SH-SY5Y (cell line): ENCODE measurements around the gene ZBTB46.

Experiments used
- GATA2 ChIP-seq: IDR thresholded peaks from 2 replicates; pipeline ENCODE4 v1.6.1; 2011; ENCODE audit warnings: mild to moderate bottlenecking, low read depth, low read length
- GATA3 ChIP-seq: IDR thresholded peaks from 2 replicates; pipeline ENCODE4 v1.6.1; 2011; ENCODE audit warnings: low read depth, mild to moderate bottlenecking, low read length, moderate library complexity

ZBTB46 gene

DNA sequence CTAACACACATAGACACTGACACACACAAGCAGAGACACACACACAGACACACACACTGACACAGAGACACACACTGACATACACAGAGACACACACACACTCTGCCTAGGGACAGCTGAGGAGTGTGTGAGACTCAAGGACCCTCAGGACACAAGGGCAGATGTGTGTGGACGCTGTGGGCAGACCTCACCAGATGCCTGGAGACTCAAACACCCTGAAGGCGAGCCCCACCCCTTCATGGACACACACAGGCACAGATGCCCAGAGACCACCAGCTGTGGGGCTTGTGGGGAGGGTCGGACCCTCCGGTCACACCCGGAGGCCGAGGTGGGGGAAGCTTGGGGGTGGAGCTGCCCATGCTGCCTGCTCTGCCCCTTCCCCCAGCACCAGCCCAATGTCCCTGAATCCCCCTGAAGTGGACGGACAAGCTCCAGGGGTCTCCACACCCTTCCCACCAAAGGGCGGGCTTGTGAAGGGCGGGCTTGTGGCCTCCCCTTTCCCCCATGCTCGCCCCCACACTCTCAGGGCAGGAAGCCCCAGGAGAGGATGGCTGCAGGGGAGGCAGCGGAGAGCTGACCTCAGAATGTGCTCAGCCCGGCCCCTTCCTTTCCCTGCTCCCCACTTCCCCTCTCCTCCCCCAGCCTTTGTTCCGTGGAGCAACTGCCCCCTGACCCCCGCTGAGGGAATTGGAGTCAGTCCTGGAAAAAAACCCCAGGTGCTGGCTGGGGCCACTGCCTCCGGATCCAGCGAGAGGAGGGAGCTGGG lies 16.4 kb upstream of the ZBTB46 start:
- TF ChIP-seq GATA2 = no peak
- no peak for TF ChIP-seq GATA3

GRCh38 chr20:63846888-63847236 lies 15.8 kb upstream of the ZBTB46 start:
- TF ChIP-seq GATA2 = no peak

GRCh38 chr20:63846128-63846771 lies 15.2 kb upstream of the ZBTB46 start:
- no peak for TF ChIP-seq GATA3
- TF ChIP-seq GATA2 = no peak

GRCh38 chr20:63844511-63844991 lies 13.5 kb upstream of the ZBTB46 start:
- TF ChIP-seq GATA2 (no peak), GATA3 (no peak)

DNA sequence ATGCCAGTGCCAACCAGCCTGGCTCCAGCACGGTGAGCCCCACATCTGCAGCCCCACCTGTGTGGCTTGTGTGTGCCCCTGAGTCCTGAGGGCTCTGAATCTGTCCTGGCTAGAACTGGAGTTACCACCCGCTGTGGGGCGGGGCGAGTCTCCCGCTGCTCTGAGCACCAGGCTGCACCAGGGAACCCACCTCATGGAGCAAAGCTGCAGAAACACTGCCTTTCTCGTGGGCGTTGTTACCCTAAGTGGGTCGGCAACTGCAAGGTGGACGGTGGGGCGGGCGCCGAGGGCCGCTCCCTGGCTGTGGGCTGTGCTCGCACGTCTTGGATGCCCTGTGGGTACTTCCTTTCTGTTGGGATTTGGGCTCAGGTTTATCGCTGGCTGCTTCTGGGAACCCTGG lies 12.7 kb upstream of the ZBTB46 start:
- TF ChIP-seq GATA2 (no peak), GATA3 (no peak)

DNA sequence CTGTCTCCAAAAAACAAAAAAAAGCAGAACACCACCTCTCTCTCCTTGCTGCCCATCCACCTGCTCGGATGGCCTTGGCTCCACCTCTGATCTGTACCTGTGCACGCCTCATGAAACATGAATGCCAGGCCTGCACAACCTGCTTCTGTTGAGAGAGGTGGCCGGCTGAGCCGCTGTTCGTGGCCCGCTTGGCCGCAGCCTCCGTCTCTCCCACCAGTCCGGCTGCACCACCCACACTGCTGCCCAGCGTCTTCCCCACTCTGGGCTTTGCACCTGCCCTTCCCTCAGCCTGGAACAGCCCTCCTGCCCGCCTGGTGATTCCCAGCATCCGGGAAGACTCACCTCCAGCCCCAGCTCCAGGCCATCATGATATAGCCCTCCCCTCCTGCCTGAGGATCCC lies 12.2 kb upstream of the ZBTB46 start:
- TF ChIP-seq GATA2 = no peak
- no peak for TF ChIP-seq GATA3

- no peak for TF ChIP-seq GATA3
- no peak for TF ChIP-seq GATA2
Observed at GRCh38 chr20:63842258-63842657, 11.2 kb upstream of the ZBTB46 start.

GRCh38 chr20:63840405-63840828 lies 9.4 kb upstream of the ZBTB46 start:
- TF ChIP-seq GATA2 (no peak), GATA3 (no peak)

- TF ChIP-seq GATA3 = no peak
- no peak for TF ChIP-seq GATA2
Observed at GRCh38 chr20:63839620-63840019, 8.6 kb upstream of the ZBTB46 start.

DNA sequence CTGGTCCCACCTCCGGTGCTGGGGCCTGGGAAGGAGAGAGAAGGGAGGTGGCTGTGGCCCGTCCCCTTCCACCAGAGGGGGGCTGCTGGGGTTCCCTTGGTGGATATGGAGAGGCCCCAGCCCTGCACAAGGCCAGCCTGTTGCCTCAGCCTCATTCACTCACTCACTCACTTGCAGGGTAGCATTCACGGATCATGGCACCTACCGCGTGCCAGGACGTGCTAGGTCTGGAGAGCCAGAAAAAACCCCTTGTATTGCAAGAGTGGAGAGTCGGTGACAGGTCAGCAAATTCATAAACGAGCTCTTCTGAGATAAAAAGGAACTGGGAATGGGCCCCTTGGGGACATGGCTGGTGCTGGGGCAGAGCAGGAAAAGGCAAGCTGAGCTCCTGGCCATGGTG lies 6.4 kb upstream of the ZBTB46 start:
- no peak for TF ChIP-seq GATA3
- TF ChIP-seq GATA2 = no peak

DNA sequence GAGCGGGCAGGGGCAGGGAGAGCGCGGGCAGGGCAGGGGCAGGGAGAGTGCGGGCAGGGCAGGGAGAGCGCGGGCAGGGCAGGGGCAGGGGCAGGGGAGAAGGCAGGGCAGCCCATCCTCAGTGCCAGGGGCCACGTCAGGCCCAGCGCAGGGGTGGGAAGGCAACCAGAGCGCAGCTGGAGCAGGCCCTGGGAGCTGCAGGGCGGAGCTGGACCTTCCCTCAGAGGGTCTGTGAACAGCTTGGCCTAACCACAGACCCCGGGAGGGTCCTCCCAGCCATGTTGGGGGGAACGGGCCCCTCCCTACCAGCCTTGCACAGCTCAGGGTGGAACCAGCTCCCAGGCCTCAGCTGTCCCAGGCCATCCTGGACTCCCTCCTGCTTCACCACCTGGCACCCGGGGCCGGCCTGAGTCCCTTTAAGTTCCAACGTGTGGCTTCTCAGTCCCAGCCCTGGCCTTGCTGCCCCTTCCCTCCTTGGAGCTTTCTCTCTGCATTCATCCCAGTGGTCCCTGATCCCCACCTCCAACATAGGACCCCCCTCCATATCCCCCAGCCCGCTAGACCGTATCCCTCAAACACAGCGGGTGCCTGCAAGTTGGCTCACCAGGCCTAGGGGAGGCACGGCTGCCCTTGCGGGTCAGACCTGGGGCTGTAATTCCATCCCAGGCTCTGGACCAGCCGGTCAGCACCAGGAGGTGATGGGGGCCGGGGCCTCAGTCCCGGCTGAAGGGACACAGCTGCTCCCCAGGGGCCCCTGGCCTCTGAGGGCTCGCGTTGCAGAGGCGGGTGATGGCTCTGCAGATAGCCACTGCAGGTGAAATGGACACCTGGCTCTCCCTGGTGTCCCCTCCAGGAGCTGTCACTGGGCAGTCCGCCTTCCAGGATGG lies 5.6 kb upstream of the ZBTB46 start:
- TF ChIP-seq GATA3 (no peak), GATA2 (no peak)

- no peak for TF ChIP-seq GATA3
- TF ChIP-seq GATA2 = no peak
Observed at GRCh38 chr20:63835021-63835858, 4.2 kb upstream of the ZBTB46 start.

- no peak for TF ChIP-seq GATA3
- TF ChIP-seq GATA2 = no peak
Observed at GRCh38 chr20:63834491-63834880, 3.4 kb upstream of the ZBTB46 start.
